Measurements from ENCODE around the gene GNA12. TPM values are rescaled to one million over a fixed set of nuclear protein-coding genes. Genes with fewer than 3 reads are reported as not detected.
A peak's percentile ranks its signal among the peaks of the same experiment; 100 is the strongest.
"Not testable (repeated sequence)": the region's sequence is repeated elsewhere in the genome, so short reads cannot be mapped to it uniquely, and the experiment has no call there.

The GNA12 gene
- total RNA-seq, 1 donor from 2014 or later = 47.2 TPM

GRCh38 chr7:2724453-2725177 lies 119.5 kb downstream of the GNA12 start:
- peaks cover 21% of the 10 kb centered on the region for H3K36me3 ChIP-seq

GRCh38 chr7:2724036-2724435 lies 120.1 kb downstream of the GNA12 start:
- peak; percentile 58 for DNase-seq
- H3K36me3 ChIP-seq = peaks cover 21% of the 10 kb centered on the region
- intact Hi-C loops (cut with DNase I); H3K4me1 ChIP-seq; H3K9me3 ChIP-seq; ATAC-seq; H3K4me3 ChIP-seq; H3K27ac ChIP-seq; H3K27me3 ChIP-seq: not testable (repeated sequence)

More at GRCh38 chr7:2724453-2725177, 119.5 kb downstream of the GNA12 start:
- Histone ChIP-seq H3K27me3 (no peaks in the 10 kb centered on the region), H3K9me3 (no peaks in the 10 kb centered on the region), H3K4me3 (no peak overlapping the region), H3K4me1 (peaks cover 5% of the 10 kb centered on the region), H3K27ac (no peak overlapping the region)
- intact Hi-C loops (cut with DNase I) = no loop called here
- no peak for TF ChIP-seq CTCF (IDR thresholded peaks at IDR 0.05)
- DNase-seq = peak; percentile 48
- ATAC-seq = no peak

GRCh38 chr7:2723138-2723850 lies 120.8 kb downstream of the GNA12 start:
- Histone ChIP-seq H3K4me3 (no peak overlapping the region), H3K4me1 (peaks cover 3% of the 10 kb centered on the region), H3K27ac (no peak overlapping the region), H3K36me3 (peaks cover 21% of the 10 kb centered on the region), H3K27me3 (no peaks in the 10 kb centered on the region), H3K9me3 (no peaks in the 10 kb centered on the region)
- DNase-seq (peak; percentile 57), ATAC-seq (no peak)
- no peak for TF ChIP-seq CTCF (IDR thresholded peaks at IDR 0.05)
- intact Hi-C loops (cut with DNase I) = no loop called here

- DNase-seq = peak; percentile 19
- no peak for ATAC-seq
- intact Hi-C loops (cut with DNase I) = no loop called here
These were observed 121.5 kb downstream of the GNA12 start for GRCh38 chr7:2722591-2722990.

GRCh38 chr7:2721842-2722241 lies 122.3 kb downstream of the GNA12 start:
- intact Hi-C loops (cut with DNase I) = no loop called here
- Histone ChIP-seq H3K36me3 (peaks cover 20% of the 10 kb centered on the region), H3K9me3 (no peaks in the 10 kb centered on the region), H3K4me3 (no peak overlapping the region), H3K27me3 (no peaks in the 10 kb centered on the region), H3K4me1 (peaks cover 17% of the 10 kb centered on the region), H3K27ac (no peak overlapping the region)
- DNase-seq = no peak
- no peak for ATAC-seq
- TF ChIP-seq CTCF (IDR thresholded peaks at IDR 0.05) = no peak

More at GRCh38 chr7:2722591-2722990, 121.5 kb downstream of the GNA12 start:
- no peak overlapping the region for H3K4me3 ChIP-seq
- TF ChIP-seq CTCF (IDR thresholded peaks at IDR 0.05) = no peak
- H3K9me3 ChIP-seq = no peaks in the 10 kb centered on the region
- peaks cover 21% of the 10 kb centered on the region for H3K36me3 ChIP-seq
- peaks cover 10% of the 10 kb centered on the region for H3K4me1 ChIP-seq
- no peaks in the 10 kb centered on the region for H3K27me3 ChIP-seq
- H3K27ac ChIP-seq = no peak overlapping the region

GRCh38 chr7:2720024-2720423 lies 124.1 kb downstream of the GNA12 start:
- ATAC-seq (no peak), DNase-seq (no peak)
- H3K4me1 ChIP-seq = peaks cover 18% of the 10 kb centered on the region
- H3K27me3 ChIP-seq = no peaks in the 10 kb centered on the region
- H3K4me3 ChIP-seq = no peak overlapping the region
- H3K9me3 ChIP-seq = no peaks in the 10 kb centered on the region
- peaks cover 8% of the 10 kb centered on the region for H3K36me3 ChIP-seq
- H3K27ac ChIP-seq = no peak overlapping the region
- TF ChIP-seq CTCF (IDR thresholded peaks at IDR 0.05) = no peak
- intact Hi-C loops (cut with DNase I) = no loop called here

All from upper lobe of right lung (tissue), 1 donor.